ENCODE measurements around the gene IVD. TPM values are rescaled to one million over a fixed set of nuclear protein-coding genes. Genes with fewer than 3 reads are reported as not detected.

IVD gene
- total and polyA plus RNA-seq, 2 of the 4 experiments (the other 2 are of a cell fraction): 31.7 to 41.1 TPM

DNA sequence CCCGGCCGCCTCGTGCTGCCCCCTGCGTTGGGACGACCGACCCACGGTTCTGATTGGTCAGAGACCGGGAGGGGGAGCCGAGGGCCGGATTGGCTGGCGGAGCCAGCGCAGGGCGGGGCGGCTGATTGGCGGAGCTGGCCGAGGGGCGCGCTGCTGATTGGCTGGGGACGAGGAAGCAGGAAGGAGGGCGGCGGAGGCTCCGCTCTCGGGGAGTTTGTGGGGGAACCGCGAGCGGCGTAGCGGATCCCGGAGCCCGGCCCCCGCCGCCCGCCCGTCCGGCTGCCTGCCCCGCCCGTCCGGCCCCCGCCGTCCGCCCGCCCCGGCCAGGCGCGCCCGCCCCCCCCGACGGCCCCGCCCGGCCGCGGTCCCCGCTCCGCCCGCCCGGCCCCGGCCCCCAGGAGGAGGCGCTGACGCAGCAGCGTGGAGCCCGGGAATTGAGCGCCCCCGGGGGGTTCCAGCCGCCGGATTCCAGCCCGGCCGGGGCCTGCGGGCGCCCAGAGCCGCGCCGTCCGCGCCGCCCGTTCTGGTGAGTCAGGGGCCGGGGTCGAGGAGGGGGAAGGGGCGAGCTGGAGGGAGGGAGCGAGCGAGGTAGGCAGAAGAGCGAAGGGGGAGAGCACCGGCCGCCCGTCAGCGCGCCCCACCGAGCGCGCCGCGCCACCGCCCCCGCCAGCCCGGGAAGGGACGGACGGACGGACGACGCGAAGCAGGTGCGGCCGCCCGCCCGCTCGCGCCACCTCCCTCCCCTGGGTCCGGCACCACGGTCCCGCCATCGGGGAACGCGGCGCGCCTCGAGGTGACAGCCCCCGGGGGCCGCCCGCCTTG, 35.4 kb downstream of the IVD start, which contains the start of gene BAHD1:
Gene BAHD1 (plus strand): TSS at position 211 of the 822 bp plus-strand sequence. CDS start 17,512 bp downstream, outside the sequence.
- TF ChIP-seq CHD1 (IDR thresholded peaks at IDR 0.05; ENCODE audit: low read depth, low read length): no peak
- TF ChIP-seq, protein P1, sequence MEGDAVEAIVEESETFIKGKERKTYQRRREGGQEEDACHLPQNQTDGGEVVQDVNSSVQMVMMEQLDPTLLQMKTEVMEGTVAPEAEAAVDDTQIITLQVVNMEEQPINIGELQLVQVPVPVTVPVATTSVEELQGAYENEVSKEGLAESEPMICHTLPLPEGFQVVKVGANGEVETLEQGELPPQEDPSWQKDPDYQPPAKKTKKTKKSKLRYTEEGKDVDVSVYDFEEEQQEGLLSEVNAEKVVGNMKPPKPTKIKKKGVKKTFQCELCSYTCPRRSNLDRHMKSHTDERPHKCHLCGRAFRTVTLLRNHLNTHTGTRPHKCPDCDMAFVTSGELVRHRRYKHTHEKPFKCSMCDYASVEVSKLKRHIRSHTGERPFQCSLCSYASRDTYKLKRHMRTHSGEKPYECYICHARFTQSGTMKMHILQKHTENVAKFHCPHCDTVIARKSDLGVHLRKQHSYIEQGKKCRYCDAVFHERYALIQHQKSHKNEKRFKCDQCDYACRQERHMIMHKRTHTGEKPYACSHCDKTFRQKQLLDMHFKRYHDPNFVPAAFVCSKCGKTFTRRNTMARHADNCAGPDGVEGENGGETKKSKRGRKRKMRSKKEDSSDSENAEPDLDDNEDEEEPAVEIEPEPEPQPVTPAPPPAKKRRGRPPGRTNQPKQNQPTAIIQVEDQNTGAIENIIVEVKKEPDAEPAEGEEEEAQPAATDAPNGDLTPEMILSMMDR (conservative IDR thresholded peaks at IDR 0.05; ENCODE audit: low read depth, low read length): peak; percentile 32
- TF ChIP-seq FOS (IDR thresholded peaks at IDR 0.05; ENCODE audit: low read depth, low read length): peak; percentile 5; the same call in 1 of the 2 replicates
- no peak for TF ChIP-seq MXI1 (IDR thresholded peaks at IDR 0.05; ENCODE audit: borderline replicate concordance, low read depth, low read length)
- TF ChIP-seq MAZ (IDR thresholded peaks at IDR 0.05; ENCODE audit: borderline replicate concordance, low read depth, low read length): peak; percentile 69; the same call in 1 of the 2 replicates
- TF ChIP-seq POLR2A (IDR thresholded peaks at IDR 0.05; ENCODE audit: low read depth, low read length): no peak
- Histone ChIP-seq H2AFZ (replicated peaks; ENCODE audit: low read length, poor library complexity) (peak within 1 kb of the TSS; percentile 87), H3K9ac (ENCODE audit: low read depth, low read length) (peak within 1 kb of the TSS; percentile 62), H4K91ac (ENCODE audit: insufficient read depth, low read depth, low read length) (peak within 1 kb of the TSS; percentile 66), H3K18ac (ENCODE audit: low read depth, low read length) (peak within 1 kb of the TSS; percentile 24; the same call in 1 of the 2 replicates), H3K14ac (replicated peaks; ENCODE audit: low read depth, low read length) (peak within 1 kb of the TSS; percentile 49), H3K4me1 (ENCODE audit: control insufficient read depth, insufficient read depth, low read length) (peaks cover 20% of the 10 kb centered on the region), H2AK5ac (ENCODE audit: low read depth, low read length) (peak within 1 kb of the TSS; percentile 23; the same call in 1 of the 2 replicates), H3K23ac (ENCODE audit: low read depth, low read length) (peak within 1 kb of the TSS; percentile 36; the same call in 1 of the 2 replicates), H3K4me2 (ENCODE audit: low read depth, low read length) (peak within 1 kb of the TSS; percentile 92), H3K79me1 (ENCODE audit: low read depth in 1 of 2, low read length in 2 of 2) (peaks cover 8 to 36% of the 10 kb centered on the region in 2 experiments), H4K5ac (ENCODE audit: low read depth, low read length) (peak within 1 kb of the TSS; percentile 36), H2BK5ac (ENCODE audit: low read depth, low read length, poor library complexity, severe bottlenecking) (no peak within 1 kb of the TSS), H2BK120ac (ENCODE audit: low read depth, low read length) (no peak within 1 kb of the TSS), H3K4ac (ENCODE audit: low read depth, low read length) (peak within 1 kb of the TSS; percentile 68), H3K9me3 (ENCODE audit: control insufficient read depth, insufficient read depth, low read length) (no peaks in the 10 kb centered on the region), H2AK9ac (replicated peaks; ENCODE audit: low read depth, low read length, poor library complexity) (peak within 1 kb of the TSS; percentile 47), H3K27ac (ENCODE audit: insufficient read depth, low read length) (peak within 1 kb of the TSS; percentile 23; the same call in 1 of the 2 replicates), H3K4me3 (ENCODE audit: insufficient read depth, low read depth, low read length) (peak within 1 kb of the TSS; percentile 83), H4K8ac (ENCODE audit: low read depth in 2 of 2, low read length in 2 of 2) (peak within 1 kb of the TSS; percentile 64 to 65; a peak in 3 of 4 replicates), H3K36me3 (ENCODE audit: control insufficient read depth, insufficient read depth, low read length) (no peaks in the 10 kb centered on the region), H3K56ac (ENCODE audit: extremely low read depth, insufficient read depth, low read length) (no peak within 1 kb of the TSS), H3K27me3 (ENCODE audit: control insufficient read depth, insufficient read depth, low read length) (peaks cover 43% of the 10 kb centered on the region), H2BK20ac (ENCODE audit: low read depth, low read length) (no peak within 1 kb of the TSS), H4K20me1 (ENCODE audit: insufficient read depth, low read length) (peaks cover 41% of the 10 kb centered on the region), H2BK15ac (ENCODE audit: low read depth, low read length) (no peak within 1 kb of the TSS), H3K9me1 (ENCODE audit: insufficient read depth, low read length) (peaks cover 9% of the 10 kb centered on the region)
- in situ Hi-C loops (cut with MboI; ENCODE audit: low sequenced_read_pairs) (no loop called here), intact Hi-C loops (cut with micrococcal nuclease) (loop anchor here (5.0 kb wide), 1 partner anchor 71 kb away; no protein-coding TSS in a partner anchor), dilution Hi-C loops (cut with HindIII; ENCODE audit: low sequenced_read_pairs, unreplicated experiment) (no loop called here)
- 0% methylated on average over 39 of the region's 119 CpGs; no CpG with 5 or more reads in 1 of the 2 experiments for WGBS, 2 experiments (ENCODE audit: extremely low coverage in 2 of 2, insufficient read length in 1 of 2)
- ATAC-seq (ENCODE audit: low read depth) (peak; percentile 88), DNase-seq (peak; percentile 92)
- ChIA-PET POLR2A (ENCODE audit: unreplicated experiment) (interaction anchor here (0.5 kb wide), 1 partner anchor 1315 kb away, joined by 6 read pairs; no protein-coding TSS in a partner anchor), CTCF (interaction anchor here (1.1 kb wide), 1 partner anchor 17 kb away, joined by 4 read pairs; no protein-coding TSS in a partner anchor)
- BruUV-seq (replicated peaks): no TSS peak

Measured in IMR-90 (cell line).